ENCODE measurements around the gene GALNS.
A peak's percentile ranks its signal among the peaks of the same experiment; 100 is the strongest.
"Not testable (repeated sequence)": the region's sequence is repeated elsewhere in the genome, so short reads cannot be mapped to it uniquely, and the experiment has no call there.

The GALNS gene

GRCh38 chr16:88856828-88857727 lies at the start of gene GALNS, which contains the start of gene TRAPPC2L:
GALNS (minus strand) TSS chr16:88856947; CDS start chr16:88856877, 70 bp downstream.
TRAPPC2L (plus strand) TSS chr16:88857127; CDS start chr16:88857151, 24 bp downstream.
- peak; percentile 99 for DNase-seq

- no peak for DNase-seq
Observed at GRCh38 chr16:88906020-88906419, 49.3 kb upstream of the GALNS start.

- no peak for DNase-seq
Observed at GRCh38 chr16:88905563-88905962, 48.8 kb upstream of the GALNS start.

GRCh38 chr16:88904676-88905365 lies 48.1 kb upstream of the GALNS start:
- DNase-seq = no peak

- DNase-seq = no peak
Observed at GRCh38 chr16:88903267-88903666, 46.5 kb upstream of the GALNS start.

- DNase-seq = no peak
Observed at GRCh38 chr16:88902744-88903143, 46.0 kb upstream of the GALNS start.

- DNase-seq = no peak
Observed at GRCh38 chr16:88901718-88902337, 45.1 kb upstream of the GALNS start.

GRCh38 chr16:88900662-88901052 lies 43.9 kb upstream of the GALNS start:
- DNase-seq = no peak

- DNase-seq = no peak
Observed at GRCh38 chr16:88899901-88900661, 43.3 kb upstream of the GALNS start.

GRCh38 chr16:88897696-88898425 lies 41.1 kb upstream of the GALNS start:
- no peak for DNase-seq

GRCh38 chr16:88896238-88897070 lies 39.7 kb upstream of the GALNS start:
- no peak for DNase-seq

GRCh38 chr16:88895335-88895734 lies 38.6 kb upstream of the GALNS start:
- DNase-seq = no peak

GRCh38 chr16:88894681-88895300 lies 38.0 kb upstream of the GALNS start:
- no peak for DNase-seq

GRCh38 chr16:88894266-88894665 lies 37.5 kb upstream of the GALNS start:
- DNase-seq = not testable (repeated sequence)

GRCh38 chr16:88893127-88893968 lies 36.6 kb upstream of the GALNS start:
- no peak for DNase-seq

- no peak for DNase-seq
Observed at GRCh38 chr16:88892065-88892464, 35.3 kb upstream of the GALNS start.

- no peak for DNase-seq
Observed at GRCh38 chr16:88891083-88891482, 34.3 kb upstream of the GALNS start.

- not testable (repeated sequence) for DNase-seq
Observed at GRCh38 chr16:88889702-88890352, 33.1 kb upstream of the GALNS start.

Data from CD4-positive, alpha-beta T cell treated with Interleukin-6 for 4 hours (primary cell).